Activated naive CD4-positive, alpha-beta T cell (primary cell): ENCODE measurements around the gene RBM8A.

ENCODE experiments used
- DNase-seq, 4 experiments: peaks; one replicate each; lab custom pipeline; 2025; lab: John Stamatoyannopoulos, UW

The RBM8A gene

DNA sequence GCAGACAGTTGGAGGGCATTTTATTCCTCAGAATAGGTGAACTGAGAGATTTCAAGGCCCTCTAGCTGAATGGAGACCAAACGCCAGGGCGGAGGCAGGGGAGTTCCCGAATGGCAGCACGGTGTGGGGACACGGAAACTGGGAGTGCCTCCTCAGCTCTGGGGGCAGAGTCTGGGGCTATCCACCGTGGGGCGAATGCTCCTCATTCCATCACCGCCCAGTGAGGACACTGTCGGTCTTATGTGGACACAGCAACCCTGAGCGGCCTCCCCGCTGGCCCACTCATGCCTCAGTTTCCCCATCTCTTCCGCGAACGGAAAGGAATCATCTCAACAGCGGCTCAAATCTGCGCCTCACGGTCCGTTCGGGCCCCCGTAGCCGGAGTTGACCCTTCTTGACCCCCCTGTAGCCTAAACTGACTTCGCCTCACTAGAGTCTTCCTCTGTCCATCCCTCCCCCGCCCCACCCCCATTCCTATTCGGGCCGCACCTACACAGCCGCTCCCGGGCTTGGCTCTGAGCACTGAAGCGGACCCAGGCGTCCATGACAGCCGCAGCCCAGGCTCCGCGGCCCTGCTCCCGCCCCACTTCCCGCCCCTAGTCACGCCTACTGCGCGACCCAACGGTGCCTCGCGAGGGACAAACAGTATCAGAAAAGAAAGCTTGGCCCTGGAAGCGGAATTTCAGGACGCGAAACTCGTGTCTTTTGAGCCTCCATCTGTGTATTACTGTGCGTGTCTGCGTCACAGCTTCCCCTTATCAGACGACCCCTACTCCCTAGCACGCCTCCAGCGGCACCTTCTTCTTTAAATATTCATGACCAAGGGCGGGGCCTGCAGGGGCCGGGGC lies 8.9 kb downstream of the RBM8A start, which contains the start of gene PEX11B:
PEX11B (minus strand) TSS at position 574 of the 848 bp plus-strand sequence; CDS start at position 545, 29 bp downstream.
- DNase-seq = peak; percentile 93 to 96 (median 94)

DNA sequence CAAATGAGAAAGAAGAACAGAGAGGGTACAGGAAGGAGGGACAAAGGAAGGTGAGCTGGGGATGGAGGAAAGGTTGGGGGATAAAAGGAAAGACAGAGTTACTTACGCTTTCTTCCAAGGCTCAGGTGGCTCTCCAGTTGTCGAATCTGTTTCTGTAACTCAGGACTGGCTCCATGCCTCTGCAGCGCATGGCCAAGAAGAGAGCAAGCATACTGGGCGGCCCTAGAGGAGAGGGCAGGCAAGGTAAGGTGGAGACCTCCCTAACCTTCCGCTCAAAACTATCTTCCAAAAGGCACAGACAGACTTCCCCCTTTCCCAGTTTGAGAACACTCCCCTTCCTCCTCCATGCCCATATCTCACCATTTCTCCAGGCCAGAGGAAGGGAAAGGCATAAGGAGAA lies 9.7 kb downstream of the RBM8A start:
- no peak for DNase-seq

DNA sequence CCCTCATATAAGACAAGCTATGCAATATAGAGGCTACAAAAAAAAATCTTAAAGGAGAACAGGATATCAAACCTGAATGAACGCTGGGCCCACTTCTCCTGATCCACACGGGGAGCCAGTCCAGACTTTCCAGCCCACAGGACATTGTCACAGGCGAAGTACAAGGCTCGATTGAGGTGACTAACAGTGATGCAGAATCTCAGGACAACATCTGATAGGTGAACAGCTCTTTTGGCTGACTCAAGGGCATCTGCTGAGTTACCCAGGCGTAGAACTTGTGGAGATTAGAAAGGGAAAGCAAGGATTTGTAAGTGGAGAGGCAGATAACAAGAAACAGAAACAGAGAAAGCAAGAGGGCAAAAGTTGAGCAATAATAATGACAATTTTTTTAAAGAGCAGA lies 10.5 kb downstream of the RBM8A start:
- DNase-seq = no peak

DNA sequence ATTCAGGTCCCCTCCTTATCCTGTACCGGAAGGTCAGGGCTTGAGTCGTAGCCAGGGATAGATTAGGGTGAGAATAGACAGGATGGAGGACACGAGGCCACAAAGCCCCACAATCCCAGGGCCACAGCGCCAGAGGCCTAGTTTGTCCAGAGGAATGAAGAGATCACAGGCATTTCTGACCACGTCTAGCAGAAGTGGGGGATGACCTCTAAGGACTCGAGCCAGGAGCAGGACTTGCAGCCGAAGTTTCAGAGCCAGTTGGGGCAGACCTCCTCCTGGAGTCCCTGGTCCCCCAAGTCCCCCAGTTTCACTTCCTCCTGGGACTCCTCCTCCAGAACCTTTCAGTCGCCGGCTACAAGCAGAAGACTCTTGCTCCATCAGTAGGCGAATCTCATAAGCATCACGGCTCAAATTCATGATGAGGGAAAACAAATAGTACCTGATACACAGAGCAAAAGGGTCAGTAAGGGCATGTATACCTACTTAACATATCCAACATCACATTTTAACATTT lies 15.1 kb downstream of the RBM8A start:
- DNase-seq = no peak

GRCh38 chr1:145908653-145909052 lies 18.6 kb downstream of the RBM8A start:
- DNase-seq = no peak

DNA sequence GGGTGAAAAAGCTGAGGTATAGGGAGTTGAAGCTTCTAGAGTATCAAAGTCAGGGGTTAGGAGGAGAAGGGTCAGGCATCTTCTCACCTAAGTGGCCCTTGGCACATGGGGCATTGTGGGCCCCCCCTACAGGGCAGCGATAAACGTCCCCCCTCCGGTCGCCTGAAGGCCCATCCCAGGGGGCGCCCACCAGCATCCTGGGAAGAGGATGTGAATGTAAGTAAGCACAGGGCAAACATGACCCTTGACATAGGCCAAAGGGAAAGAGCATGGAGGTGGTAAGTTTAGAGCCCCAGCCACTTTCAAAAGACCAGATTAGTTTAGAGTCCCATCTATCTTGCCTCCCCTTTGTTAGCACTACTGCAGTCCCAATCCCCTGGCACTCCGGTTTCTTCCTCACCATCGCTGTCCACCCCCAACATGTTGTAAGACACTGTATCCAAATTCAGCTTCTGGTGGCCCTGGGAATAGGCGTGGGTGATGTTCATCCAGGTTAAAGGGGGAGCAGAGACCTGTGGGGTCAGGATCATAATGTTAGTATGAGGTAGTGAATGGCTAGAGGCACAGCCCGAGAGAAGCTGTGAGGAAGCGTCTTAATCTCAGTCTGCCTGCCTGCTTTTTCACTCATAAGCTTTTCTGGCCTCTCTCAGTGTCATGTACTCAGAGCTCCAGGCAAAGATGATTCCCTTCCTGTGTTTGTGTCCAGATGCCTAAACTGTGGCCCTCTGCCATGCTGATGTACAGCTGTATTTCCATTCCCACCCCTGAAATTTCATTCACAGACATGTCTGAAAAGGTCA lies 20.1 kb downstream of the RBM8A start:
- no peak for DNase-seq

DNA sequence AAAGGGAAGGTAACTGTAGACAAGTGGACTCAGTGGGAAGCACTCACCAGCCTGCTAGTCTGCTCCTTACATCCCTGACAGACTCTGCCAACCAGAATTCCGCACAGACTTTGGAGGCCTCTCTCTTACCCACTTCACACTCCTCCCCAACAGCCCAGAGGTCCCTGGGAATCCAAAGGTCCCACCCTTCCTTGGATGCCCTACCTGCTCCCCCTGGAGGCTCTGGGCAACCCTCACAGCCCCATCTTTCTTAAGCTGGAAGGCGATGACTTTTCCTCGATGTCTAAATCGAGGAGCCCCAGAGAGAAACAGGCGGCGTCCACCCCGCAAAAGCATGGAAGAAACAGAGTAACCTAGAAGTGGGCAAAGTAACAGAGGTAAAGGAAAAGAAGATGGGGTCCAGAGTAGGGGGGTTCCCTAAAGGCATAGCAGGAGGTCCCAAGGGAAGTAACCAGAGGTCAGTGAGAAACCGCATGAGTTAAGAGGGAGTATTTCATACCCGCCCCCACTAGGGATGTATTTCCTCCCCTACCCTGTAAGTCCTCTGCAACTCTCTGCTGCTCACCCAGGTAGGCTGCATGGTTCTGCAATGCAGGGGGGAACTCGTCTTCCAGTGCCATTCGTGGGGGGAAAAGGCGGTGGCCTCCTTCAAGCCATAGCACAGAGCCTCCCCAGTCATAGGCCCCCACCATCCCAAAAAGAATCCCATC lies 25.8 kb downstream of the RBM8A start:
- no peak for DNase-seq

GRCh38 chr1:145898756-145899155 lies 28.5 kb downstream of the RBM8A start:
- DNase-seq = no peak

GRCh38 chr1:145897969-145898368 lies 29.3 kb downstream of the RBM8A start:
- no peak for DNase-seq

DNA sequence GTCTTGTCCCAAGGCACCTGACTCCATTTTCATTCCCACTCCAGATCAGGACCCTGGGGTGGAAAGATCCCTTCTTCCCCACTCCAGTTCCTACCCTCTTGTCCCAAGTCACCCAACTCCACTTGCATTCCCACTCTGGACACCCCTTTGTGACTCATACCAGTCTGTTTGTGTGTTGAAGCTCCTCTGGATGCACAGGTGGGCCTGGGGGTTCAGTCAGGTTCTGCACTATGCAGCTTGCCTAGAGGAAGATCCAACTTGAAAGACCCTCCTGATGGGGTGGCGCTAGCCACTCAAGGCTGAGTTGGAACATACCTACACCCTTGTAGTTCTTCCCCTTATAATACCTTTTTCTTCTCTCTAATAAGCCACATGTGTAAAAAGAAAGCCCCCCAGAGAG lies 31.8 kb downstream of the RBM8A start:
- no peak for DNase-seq

GRCh38 chr1:145893306-145894055 lies 33.8 kb downstream of the RBM8A start:
- DNase-seq = no peak

- DNase-seq = no peak
Observed at GRCh38 chr1:145892486-145893087, 34.7 kb downstream of the RBM8A start.

DNA sequence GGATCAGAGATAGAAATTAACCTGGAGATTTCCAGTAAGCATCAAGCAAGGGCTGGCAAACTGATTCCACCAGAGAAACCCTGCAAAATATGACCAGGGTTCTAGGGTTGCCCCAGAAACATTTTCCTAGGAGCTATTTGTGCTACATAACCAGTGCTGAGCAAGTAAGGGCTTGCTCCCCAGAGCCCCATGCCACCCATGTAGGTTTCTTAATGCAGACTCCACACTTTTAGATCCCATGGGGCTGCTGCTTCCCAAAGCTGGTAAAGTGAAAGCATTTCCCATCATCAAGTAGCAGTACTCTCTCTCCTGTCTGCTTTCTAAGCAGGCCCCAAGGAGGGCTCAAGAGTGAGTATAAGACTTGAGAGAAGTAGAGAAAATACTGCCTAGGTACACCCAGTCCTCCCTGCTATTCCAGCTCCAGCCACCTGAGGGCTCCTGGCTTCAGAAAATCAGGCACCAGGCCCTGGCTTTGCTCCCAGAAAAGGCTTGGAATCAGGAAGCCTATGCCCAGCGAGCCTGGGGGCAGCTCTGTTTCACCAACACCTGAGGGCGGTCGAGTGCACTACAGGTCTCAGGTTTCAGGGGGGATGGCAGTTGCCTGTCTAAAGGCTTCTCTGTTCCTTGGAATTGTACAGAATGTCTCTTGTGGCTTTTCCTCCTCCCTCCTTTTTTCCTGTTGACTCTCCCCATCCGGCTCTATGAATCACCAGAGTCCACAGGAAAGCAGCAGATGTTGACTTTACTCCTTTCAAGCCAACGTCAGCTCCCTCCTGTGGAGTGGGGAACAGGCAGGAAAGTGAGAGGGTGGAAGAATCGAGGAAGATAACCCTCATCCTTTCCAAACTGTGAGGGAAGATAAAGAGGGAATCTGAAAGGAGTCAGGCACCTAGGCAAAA lies 35.4 kb downstream of the RBM8A start:
- peak in 3 of 4 experiments; percentile 10 to 40 (median 18) for DNase-seq

GRCh38 chr1:145891143-145891542 lies 36.1 kb downstream of the RBM8A start:
- DNase-seq = no peak

DNA sequence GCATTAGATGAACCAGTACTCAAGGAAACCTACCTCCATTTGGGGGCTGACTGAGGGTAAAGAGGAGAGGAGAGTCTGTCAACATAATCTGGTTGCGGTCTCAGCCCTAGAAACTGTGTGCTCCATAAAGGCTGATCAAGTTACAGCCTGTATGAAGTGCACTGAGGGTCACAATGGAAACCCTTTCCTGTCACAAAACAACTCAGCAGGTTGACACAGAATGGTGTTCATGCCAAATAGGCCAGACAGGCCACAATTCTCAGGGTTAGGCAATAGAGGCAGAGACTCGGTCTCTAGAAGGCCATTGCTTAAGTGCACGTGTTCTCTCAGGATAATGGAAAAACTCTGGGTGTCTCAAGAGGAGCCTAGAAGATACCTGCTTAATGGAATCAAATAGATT lies 37.6 kb downstream of the RBM8A start:
- no peak for DNase-seq

GRCh38 chr1:145887631-145888030 lies 39.7 kb downstream of the RBM8A start:
- DNase-seq = no peak

GRCh38 chr1:145886816-145887215 lies 40.5 kb downstream of the RBM8A start:
- no peak for DNase-seq

DNA sequence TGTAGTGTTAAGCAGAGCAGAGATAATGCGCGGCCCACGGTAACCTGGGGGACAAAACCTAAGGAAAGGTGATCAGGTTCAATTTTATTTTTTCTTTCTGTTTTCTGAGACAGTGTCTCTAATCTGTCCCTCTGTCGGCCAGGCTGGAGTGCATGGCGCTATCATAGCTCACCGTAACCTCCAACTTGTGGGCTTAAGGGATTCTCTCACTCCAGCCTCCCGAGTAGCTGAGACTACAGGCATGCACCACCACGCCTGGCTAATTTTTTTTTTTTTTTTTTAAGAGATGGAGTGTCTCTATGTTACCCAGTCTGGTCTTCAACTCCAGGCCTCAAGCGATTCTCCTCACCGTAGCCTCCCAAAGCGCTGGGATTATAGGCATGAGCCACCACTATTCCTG lies 40.9 kb downstream of the RBM8A start:
- DNase-seq = no peak

DNA sequence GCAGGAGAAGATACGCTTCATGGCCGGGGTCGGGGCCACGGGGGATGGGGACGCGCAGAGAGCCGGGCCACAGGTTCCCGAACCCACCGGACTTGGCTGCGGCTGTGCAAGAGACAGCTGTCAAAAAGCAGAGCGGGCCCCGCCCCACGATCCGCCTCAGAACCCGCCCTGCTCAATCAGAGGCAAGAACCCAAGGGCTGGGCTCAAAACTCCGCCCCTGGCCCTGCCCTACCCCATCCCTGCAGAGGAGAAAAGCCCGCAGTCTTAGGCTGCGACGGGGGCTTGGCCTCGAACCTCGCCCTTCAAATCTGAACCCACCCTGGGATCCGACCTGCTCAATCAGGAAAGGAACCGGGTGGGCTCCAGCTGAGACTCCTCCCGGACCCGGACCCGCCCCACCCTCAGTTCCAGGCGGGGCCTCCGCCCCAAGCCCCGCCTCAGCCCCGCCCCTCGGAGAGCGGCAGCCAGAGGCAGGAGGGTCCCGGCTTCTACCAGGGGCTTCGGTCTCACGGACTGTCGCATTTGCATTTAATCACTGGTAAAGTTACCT lies 41.5 kb downstream of the RBM8A start, which contains the start of gene ANKRD35:
ANKRD35 (minus strand) TSS at position 129 of the 550 bp plus-strand sequence; CDS start at position 21, 108 bp downstream.
- peak; percentile 40 to 87 (median 65) for DNase-seq
